Measurements from ENCODE around the gene SCAF8.

DNA sequence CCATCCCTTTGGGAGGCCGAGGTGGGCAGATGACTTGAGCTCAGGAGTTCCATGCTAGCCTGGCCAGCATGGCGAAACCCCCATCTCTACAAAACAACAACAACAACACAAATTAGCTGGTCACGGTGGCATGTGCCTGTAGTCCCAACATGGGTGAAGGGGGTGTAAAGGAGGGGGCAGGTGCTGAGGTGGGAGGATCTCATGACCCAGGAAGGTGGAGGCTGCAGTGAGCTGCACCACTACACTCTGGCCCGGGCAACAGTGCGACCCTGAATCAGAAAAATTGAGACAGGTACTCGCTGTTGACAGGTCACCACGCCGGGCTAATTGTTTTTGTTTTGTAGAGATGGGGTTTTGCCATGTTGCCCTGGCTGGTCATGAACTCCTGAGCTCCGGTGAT lies 4.2 kb downstream of the SCAF8 start:
- TF ChIP-seq, protein P1, sequence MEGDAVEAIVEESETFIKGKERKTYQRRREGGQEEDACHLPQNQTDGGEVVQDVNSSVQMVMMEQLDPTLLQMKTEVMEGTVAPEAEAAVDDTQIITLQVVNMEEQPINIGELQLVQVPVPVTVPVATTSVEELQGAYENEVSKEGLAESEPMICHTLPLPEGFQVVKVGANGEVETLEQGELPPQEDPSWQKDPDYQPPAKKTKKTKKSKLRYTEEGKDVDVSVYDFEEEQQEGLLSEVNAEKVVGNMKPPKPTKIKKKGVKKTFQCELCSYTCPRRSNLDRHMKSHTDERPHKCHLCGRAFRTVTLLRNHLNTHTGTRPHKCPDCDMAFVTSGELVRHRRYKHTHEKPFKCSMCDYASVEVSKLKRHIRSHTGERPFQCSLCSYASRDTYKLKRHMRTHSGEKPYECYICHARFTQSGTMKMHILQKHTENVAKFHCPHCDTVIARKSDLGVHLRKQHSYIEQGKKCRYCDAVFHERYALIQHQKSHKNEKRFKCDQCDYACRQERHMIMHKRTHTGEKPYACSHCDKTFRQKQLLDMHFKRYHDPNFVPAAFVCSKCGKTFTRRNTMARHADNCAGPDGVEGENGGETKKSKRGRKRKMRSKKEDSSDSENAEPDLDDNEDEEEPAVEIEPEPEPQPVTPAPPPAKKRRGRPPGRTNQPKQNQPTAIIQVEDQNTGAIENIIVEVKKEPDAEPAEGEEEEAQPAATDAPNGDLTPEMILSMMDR (IDR thresholded peaks at IDR 0.05), result no peak
- TF ChIP-seq POLR2A (IDR thresholded peaks at IDR 0.05), result no peak
- TF ChIP-seq EP300 (IDR thresholded peaks at IDR 0.05), result no peak
